Esophagus (tissue), 2 donors: Measurements from ENCODE around the gene ZNF597. TPM values are rescaled to one million over a fixed set of nuclear protein-coding genes. Genes with fewer than 3 reads are reported as not detected.

Experiments used
- H3K27ac ChIP-seq, 2 donors: one replicate each; pipeline ENCODE4 v1.5.1; 2013; ENCODE audit warnings: low read depth in 2 of 2, mild to moderate bottlenecking in 2 of 2, inconsistent platforms in 1 of 2, low read length in 1 of 2, moderate library complexity in 1 of 2
- H3K27me3 ChIP-seq, 2 donors: one replicate each; pipeline ENCODE4 v1.6.1; 2013; ENCODE audit warnings: low read length in 2 of 2, control low read depth in 1 of 2, mild to moderate bottlenecking in 1 of 2; ENCODE audit not compliant: insufficient read depth in 2 of 2, control insufficient read depth in 1 of 2
- H3K36me3 ChIP-seq, 2 donors: one replicate each; pipeline ENCODE4 v1.6.1; 2013; ENCODE audit warnings: low read length in 1 of 2; ENCODE audit not compliant: control insufficient read depth in 2 of 2, insufficient read depth in 2 of 2
- H3K4me1 ChIP-seq, 2 donors: one replicate each; pipeline ENCODE4 v1.6.1; 2013; ENCODE audit warnings: low read length in 1 of 2; ENCODE audit not compliant: control insufficient read depth in 2 of 2, insufficient read depth in 2 of 2
- H3K4me3 ChIP-seq, 2 donors: one replicate each; pipeline ENCODE4 v1.5.1; 2013; ENCODE audit warnings: low read length in 2 of 2, mild to moderate bottlenecking in 2 of 2, low read depth in 1 of 2, moderate library complexity in 1 of 2
- H3K9me3 ChIP-seq, 2 donors: one replicate each; pipeline ENCODE4 v1.6.1; 2013; ENCODE audit warnings: mild to moderate bottlenecking in 2 of 2, low read depth in 1 of 2, low read length in 1 of 2, moderate library complexity in 1 of 2; ENCODE audit not compliant: control insufficient read depth in 2 of 2, insufficient read depth in 1 of 2
- WGBS, 2 donors: extraction: QIAGEN DNeasy Blood & Tissue Kit; methylation state at CpG; one replicate each; pipeline ENCODE4 v1.1.7; 2013; 5-methylcytosine and 5-hydroxymethylcytosine counted together
- polyA plus RNA-seq, 2 donors: library from polyadenylated mRNA; stranded (reverse); fragments of 200-250 nt; gene quantifications; one replicate each; pipeline ENCODE4 v1.2.3, GENCODE V29; 2013
- donor health status: healthy with polysubstance abuse.
- donor health status: Bipolar disorder and iron deficiency.

Gene ZNF597, protein sequence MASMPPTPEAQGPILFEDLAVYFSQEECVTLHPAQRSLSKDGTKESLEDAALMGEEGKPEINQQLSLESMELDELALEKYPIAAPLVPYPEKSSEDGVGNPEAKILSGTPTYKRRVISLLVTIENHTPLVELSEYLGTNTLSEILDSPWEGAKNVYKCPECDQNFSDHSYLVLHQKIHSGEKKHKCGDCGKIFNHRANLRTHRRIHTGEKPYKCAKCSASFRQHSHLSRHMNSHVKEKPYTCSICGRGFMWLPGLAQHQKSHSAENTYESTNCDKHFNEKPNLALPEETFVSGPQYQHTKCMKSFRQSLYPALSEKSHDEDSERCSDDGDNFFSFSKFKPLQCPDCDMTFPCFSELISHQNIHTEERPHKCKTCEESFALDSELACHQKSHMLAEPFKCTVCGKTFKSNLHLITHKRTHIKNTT
- polyA plus RNA-seq: under 1 TPM; 0.49 to 0.53 TPM

DNA sequence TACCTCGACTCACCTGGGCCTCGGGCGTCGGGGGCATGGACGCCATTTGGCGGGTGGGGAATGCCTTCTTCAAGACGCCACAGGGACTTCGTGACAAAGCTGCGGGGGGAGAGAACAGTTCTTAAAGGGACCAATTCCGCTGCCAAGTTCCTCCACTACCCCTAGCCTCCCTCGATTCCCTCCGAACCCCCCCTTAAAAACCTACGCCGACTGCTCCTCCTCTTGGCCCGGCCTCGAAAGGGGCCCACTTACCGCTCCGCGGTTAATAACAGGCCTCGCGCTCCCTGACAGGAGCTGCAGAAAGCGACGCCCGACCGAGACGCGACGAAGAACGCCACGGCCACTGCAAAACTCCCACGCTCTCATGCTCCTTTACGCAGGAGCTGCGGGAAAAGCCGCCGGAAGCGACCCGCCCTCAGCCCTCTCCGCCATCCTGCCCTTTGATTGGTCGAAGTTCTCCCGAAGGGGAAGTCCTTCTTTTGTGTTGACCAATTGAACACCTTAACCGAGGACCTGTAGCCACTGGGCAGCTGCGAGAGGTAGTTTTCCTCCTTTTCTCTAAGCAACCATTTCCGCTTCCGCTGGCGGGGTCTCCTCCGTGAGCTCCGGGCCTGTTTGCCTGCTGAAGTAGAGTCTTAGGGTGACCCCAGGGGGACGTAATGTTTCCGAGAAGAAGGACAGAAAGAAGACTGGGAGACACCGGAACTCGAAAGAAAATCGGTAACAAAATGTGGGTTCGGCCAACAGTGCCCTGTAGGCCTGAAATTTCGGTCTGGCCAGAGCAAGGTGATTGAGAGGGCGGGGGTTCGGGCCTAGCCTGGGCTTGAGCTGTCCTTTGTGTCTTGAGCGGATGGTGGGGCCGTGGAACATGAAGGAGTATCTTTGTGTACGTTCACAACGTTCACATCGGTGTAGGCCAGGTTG is at the start of gene ZNF597, which contains the start of gene NAA60:
Gene ZNF597 (minus strand): TSS at position 397 of the 924 bp plus-strand sequence. CDS start 351 bp downstream, at position 46.
Gene NAA60 (plus strand): TSS at position 573 of the 924 bp plus-strand sequence. CDS start 32,548 bp downstream, outside the sequence.
- 38 to 42% methylated on average over 61 of the region's 61 CpGs for WGBS, 2 donors
- peak within 1 kb of the TSS; percentile 63 to 84 for H3K27ac ChIP-seq
- peaks cover 0 to under 1% of the 10 kb centered on the region in 2 donors for H3K36me3 ChIP-seq
- no peaks in the 10 kb centered on the region for H3K27me3 ChIP-seq
- H3K4me3 ChIP-seq: peak within 1 kb of the TSS; percentile 60 to 76
- H3K9me3 ChIP-seq: peaks cover 0 to 4% of the 10 kb centered on the region in 2 donors
- no peaks in the 10 kb centered on the region for H3K4me1 ChIP-seq

DNA sequence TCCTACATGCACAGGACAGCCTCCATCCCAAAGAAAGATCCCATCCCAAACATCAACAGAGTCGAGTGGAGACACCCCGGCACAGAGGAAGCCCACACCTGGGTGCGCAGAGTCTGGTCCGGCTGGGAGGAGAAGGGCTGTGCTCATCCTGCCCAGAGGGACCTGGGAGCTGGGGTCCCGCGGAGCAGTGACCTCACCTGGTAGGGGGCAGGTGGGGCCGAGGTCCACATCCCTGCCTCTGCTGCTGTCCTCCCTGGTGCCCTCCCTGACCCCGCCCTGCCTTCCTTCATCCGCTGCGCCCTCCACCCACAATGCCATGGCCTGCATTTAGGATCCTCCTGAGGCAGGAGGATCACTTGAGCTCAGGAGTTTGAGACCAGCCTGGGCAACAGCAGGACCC is 49.1 kb upstream of the ZNF597 start:
- 82 to 88% methylated on average over 10 of the region's 10 CpGs for WGBS, 2 donors
- H3K4me1 ChIP-seq: peaks cover 0 to 8% of the 10 kb centered on the region in 2 donors
- no peak overlapping the region for H3K27ac ChIP-seq

DNA sequence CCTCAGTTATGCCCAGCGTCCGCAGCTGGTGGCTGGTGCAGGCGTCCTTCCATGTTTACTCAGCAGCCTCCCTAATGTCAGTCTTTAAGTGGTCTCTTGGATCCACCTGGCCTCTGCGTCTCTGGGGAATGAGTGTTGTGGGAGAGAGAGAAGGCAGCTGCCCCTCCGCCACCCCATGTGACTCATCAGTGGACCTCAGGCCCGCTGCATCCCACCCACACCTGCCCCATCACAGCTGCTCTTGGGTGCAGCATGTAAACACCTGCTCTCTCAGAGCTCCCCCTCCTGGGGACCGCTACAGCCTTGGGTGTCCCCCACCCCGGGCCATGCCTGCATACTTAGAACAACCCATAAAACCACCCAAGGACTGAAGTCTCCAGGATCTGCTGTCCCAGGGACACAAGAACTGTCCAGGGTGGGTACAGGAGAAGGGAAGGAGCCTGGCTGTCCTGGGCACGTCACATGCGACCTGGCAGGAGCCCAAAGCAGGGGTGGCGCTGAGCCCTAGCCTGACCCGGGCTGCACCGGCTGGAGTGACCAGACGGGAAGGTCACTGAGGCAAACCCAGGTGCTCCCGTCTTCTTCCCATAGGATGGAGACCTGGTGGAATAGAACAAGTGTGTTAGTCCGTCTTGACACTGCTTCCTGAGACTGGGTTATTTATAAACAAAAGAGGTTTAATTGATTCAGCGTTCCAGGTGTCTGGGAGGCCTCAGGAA is 47.8 kb upstream of the ZNF597 start:
- H3K9me3 ChIP-seq: no peaks in the 10 kb centered on the region
- H3K27ac ChIP-seq: no peak overlapping the region
- no peaks in the 10 kb centered on the region for H3K27me3 ChIP-seq
- H3K4me3 ChIP-seq: no peak overlapping the region
- peaks cover 7 to 9% of the 10 kb centered on the region in 2 donors for H3K36me3 ChIP-seq
- peaks cover 0 to 8% of the 10 kb centered on the region in 2 donors for H3K4me1 ChIP-seq
- WGBS, 2 donors: 54% methylated on average over 17 of the region's 17 CpGs

More for the DNA sequence above, 49.1 kb upstream of the ZNF597 start:
- no peaks in the 10 kb centered on the region for H3K27me3 ChIP-seq
- no peaks in the 10 kb centered on the region for H3K9me3 ChIP-seq
- H3K36me3 ChIP-seq: peaks cover 0 to 7% of the 10 kb centered on the region in 2 donors
- no peak overlapping the region for H3K4me3 ChIP-seq

DNA sequence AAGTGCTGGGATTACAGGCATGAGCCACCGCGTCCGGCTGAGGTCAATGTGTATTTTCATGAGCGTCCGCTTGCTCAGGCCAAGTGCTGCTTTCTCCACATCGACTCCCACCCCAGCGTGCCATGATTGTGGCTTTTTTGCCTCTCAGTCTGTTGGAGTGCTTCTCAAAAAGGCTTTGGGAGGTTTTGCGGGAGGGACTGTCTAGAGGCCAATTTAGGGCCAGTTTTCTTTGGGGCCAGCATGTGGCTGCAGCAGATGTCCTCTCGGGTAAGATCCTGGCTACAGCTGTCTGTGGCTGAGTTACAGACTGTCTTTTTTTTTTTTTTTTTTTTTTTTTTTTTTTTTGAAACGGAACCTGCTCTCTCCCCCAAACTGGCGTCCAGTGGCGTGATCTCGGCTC is 45.5 kb upstream of the ZNF597 start:
- H3K4me3 ChIP-seq: no peak overlapping the region
- WGBS, 2 donors: 71 to 76% methylated on average over 9 of the region's 13 CpGs
- H3K9me3 ChIP-seq: no peaks in the 10 kb centered on the region
- no peaks in the 10 kb centered on the region for H3K27me3 ChIP-seq
- H3K27ac ChIP-seq: no peak overlapping the region
- H3K4me1 ChIP-seq: peaks cover 0 to 8% of the 10 kb centered on the region in 2 donors
- H3K36me3 ChIP-seq: peaks cover 28 to 29% of the 10 kb centered on the region in 2 donors

DNA sequence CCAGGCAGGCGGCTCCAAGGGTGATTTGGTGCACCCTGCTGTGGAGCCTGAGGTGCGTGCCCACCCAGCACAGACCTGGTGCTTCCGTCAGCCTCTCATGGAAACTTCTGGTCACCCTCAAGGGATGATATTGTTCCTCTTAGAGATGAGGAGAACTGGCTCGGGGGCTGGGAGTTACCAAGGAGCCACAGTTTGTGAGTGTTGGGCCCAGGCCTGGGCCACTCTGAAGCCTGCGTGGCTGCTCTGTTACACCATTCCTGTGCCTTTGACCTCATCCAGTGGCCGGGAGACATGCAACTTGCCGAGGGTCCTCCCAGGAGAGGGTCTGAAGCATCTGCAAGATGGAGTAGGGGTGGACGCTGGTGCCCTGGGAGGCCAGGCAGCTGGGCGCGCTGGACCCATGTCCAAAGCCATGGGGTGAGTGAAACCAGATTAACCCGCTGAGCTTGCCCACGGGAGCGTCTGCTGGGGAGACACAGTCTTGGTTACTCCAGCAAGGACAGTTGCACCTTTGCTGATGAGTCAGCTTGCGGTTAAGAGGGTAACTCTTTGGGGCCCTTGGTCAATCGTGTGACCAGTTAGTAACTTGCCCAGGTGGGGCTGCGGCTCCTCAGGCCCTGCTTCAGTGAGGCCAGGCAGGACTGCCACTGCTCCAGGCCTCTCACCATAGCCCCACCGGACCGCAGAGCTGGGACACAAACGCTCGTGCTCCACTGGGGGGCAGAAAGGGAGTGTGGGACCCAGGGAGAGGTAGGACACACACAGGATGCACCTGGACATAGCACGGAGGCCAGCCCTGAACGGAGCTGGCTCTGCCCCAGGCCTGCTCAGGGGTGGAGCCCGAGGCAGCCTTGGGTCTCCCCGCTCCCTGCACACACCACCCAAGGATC is 44.5 kb upstream of the ZNF597 start:
- H3K4me1 ChIP-seq: peaks cover 0 to 4% of the 10 kb centered on the region in 2 donors
- no peak overlapping the region for H3K27ac ChIP-seq
- peaks cover 32 to 35% of the 10 kb centered on the region in 2 donors for H3K36me3 ChIP-seq
- 87 to 88% methylated on average over 24 of the region's 24 CpGs for WGBS, 2 donors
- H3K9me3 ChIP-seq: no peaks in the 10 kb centered on the region
- no peak overlapping the region for H3K4me3 ChIP-seq
- H3K27me3 ChIP-seq: no peaks in the 10 kb centered on the region

DNA sequence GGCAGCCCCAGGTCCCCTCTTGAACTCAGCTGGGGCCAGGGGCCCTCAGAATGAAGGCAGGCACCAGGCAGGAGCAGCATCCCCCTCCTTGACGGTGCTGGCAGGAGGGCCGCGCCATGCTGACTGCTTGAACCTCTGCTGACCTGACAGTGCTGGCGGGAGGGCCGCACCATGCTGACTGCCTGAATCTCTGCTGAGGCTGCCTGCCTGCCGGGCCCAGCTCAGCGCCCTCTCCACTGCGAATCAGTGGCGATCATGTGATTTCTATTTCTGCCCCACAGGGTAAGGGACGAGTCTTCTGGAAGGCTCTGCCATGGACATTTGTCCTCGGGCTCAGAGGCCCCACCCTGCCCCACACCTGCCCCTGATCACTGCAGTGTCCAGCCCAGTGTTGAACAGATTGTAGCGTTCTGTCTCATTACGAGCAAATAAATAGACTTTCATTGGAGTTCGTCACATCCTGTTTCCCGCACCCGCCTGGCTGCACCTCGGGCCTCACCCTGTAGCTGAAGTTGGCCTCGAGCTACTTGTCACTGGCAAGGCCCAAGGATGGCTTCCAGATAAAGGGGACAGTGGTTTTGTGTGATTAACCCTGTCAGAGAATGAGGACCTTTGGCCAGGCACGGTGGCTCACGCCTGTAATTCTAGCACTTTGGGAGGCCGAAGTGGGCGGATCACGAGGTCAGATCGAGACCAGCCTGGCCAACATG is 43.4 kb upstream of the ZNF597 start:
- WGBS, 2 donors: 92 to 93% methylated on average over 24 of the region's 24 CpGs
- H3K27ac ChIP-seq: no peak overlapping the region
- H3K4me3 ChIP-seq: no peak overlapping the region
- H3K4me1 ChIP-seq: no peaks in the 10 kb centered on the region
- peaks cover 37 to 44% of the 10 kb centered on the region in 2 donors for H3K36me3 ChIP-seq
- no peaks in the 10 kb centered on the region for H3K27me3 ChIP-seq
- no peaks in the 10 kb centered on the region for H3K9me3 ChIP-seq

DNA sequence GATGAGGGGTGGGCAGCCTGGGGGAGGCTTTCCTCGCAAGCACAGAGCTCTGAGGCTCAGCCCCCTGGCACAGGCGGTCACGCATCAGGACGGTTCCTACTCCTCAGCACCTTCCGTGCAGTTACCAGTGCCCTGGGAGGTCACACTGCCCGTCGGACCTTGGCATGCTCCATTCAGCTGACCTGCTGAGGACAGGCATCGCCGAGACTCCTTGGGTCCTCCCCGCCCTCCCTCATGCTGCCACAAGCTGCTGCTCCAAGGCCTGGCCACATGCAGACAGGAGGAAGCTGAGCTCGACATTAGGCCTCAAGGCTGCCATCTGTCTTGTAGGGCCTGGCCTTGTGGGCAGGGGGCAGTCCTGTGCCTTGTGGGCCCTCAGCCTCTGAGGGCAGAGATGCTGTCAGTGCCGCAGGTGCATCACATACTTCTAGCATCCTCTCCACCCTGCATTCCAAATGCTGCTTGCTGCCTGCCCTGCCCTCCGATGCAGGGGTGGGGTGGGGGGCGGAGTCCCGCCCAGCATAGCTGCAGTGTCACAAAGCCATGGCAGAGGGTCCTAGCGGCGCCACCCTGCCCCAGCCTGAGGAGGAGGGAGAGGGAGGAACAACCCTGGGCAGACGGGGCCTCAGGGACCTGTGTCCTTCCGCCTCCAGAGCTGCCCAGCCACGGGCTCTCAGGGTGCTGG is 42.7 kb upstream of the ZNF597 start:
- Histone ChIP-seq H3K4me3 (no peak overlapping the region), H3K4me1 (no peaks in the 10 kb centered on the region), H3K9me3 (no peaks in the 10 kb centered on the region), H3K27ac (no peak overlapping the region), H3K36me3 (peaks cover 38 to 49% of the 10 kb centered on the region in 2 donors), H3K27me3 (no peaks in the 10 kb centered on the region)
- 89 to 93% methylated on average over 20 of the region's 20 CpGs for WGBS, 2 donors
